Suprapubic skin (tissue), 4 donors: ENCODE data around the gene TREML2. TPM values are rescaled to one million over a fixed set of nuclear protein-coding genes. Genes with fewer than 3 reads are reported as not detected.

ENCODE experiments used
- DNase-seq, 2 donors: peaks; one replicate each; pipeline ENCODE4 v3.0.0-alpha.2; 2019; ENCODE audit warnings: low spot score in 2 of 2
- H3K27ac ChIP-seq: fragments of 200-600 bp; sonication (generic); one replicate; pipeline ENCODE4 v1.5.1; 2019
- H3K27me3 ChIP-seq: fragments of 200-600 bp; sonication (generic); one replicate; pipeline ENCODE4 v1.5.1; 2019
- H3K36me3 ChIP-seq: fragments of 200-600 bp; sonication (generic); one replicate; pipeline ENCODE4 v1.5.1; 2019
- H3K4me1 ChIP-seq: fragments of 200-600 bp; sonication (generic); one replicate; pipeline ENCODE4 v1.5.1; 2019
- H3K4me3 ChIP-seq: fragments of 200-600 bp; sonication (generic); one replicate; pipeline ENCODE4 v1.5.1; 2019; ENCODE audit warnings: mild to moderate bottlenecking
- H3K9me3 ChIP-seq: fragments of 200-600 bp; sonication (generic); one replicate; pipeline ENCODE4 v1.5.1; 2019
- CTCF ChIP-seq, 2 donors: fragments of 200-600 bp in 1 of 2; fragments of 450-650 bp in 1 of 2; sonication (generic) in 1 of 2; IDR thresholded peaks; one replicate each; pipeline ENCODE4 v1.5.1; 2016 to 2019; ENCODE audit warnings: antibody characterized with exemption in 2 of 2, mild to moderate bottlenecking in 1 of 2, moderate library complexity in 1 of 2
- EP300 ChIP-seq: sonication (generic); formaldehyde crosslinking; IDR thresholded peaks from one replicate; pipeline ENCODE4 v1.6.1; 2017; ENCODE audit warnings: antibody characterized with exemption
- POLR2A ChIP-seq, 2 donors: fragments of 450-650 bp; IDR thresholded peaks; one replicate each; pipeline ENCODE4 v1.6.1; 2017; ENCODE audit warnings: antibody characterized with exemption in 2 of 2, mild to moderate bottlenecking in 2 of 2, moderate library complexity in 2 of 2
- POLR2AphosphoS5 ChIP-seq, 3 donors: sonication (generic); formaldehyde crosslinking; IDR thresholded peaks; one replicate each; pipeline ENCODE4 v1.6.1; 2017; ENCODE audit warnings: antibody characterized with exemption in 3 of 3
- WGBS: methylation state at CpG from one replicate; pipeline ENCODE4 v1.1.5; 2018; 5-methylcytosine and 5-hydroxymethylcytosine counted together
- total RNA-seq, 4 donors: library from RNA; depleted of rRNA; stranded (reverse); fragments of >200 nt; gene quantifications; one replicate each; pipeline ENCODE4 v1.1.0, GENCODE V29; 2016

TREML2 gene
- total RNA-seq, 4 donors from 2014 or later: not detected

GRCh38 chr6:41150671-41151070 lies 50.3 kb downstream of the TREML2 start:
- WGBS: 91% methylated on average over 1 of the region's 1 CpG
- no peak for DNase-seq
- no peak overlapping the region for H3K4me3 ChIP-seq
- no peaks in the 10 kb centered on the region for H3K9me3 ChIP-seq
- H3K4me1 ChIP-seq: peaks cover 6% of the 10 kb centered on the region
- no peak overlapping the region for H3K27ac ChIP-seq
- H3K36me3 ChIP-seq: no peaks in the 10 kb centered on the region
- TF ChIP-seq POLR2AphosphoS5 (IDR thresholded peaks at IDR 0.05) (no peak), EP300 (no peak), CTCF (IDR thresholded peaks at IDR 0.05) (no peak), POLR2A (IDR thresholded peaks at IDR 0.05) (no peak)
- H3K27me3 ChIP-seq: peaks cover 2% of the 10 kb centered on the region

- Histone ChIP-seq H3K27ac (no peak overlapping the region), H3K9me3 (no peaks in the 10 kb centered on the region), H3K4me1 (no peaks in the 10 kb centered on the region), H3K36me3 (no peaks in the 10 kb centered on the region), H3K27me3 (no peaks in the 10 kb centered on the region), H3K4me3 (no peak overlapping the region)
- TF ChIP-seq EP300: no peak
- no peak for TF ChIP-seq POLR2AphosphoS5 (IDR thresholded peaks at IDR 0.05)
- no peak for TF ChIP-seq POLR2A (IDR thresholded peaks at IDR 0.05)
- no peak for TF ChIP-seq CTCF (IDR thresholded peaks at IDR 0.05)
- no peak for DNase-seq
- WGBS: 100% methylated on average over 1 of the region's 1 CpG
Measured at GRCh38 chr6:41147917-41148316, 53.0 kb downstream of the TREML2 start.

Other genes with a start within 250 kb of the TREML2 start
- gene UNC5CL, start 161.9 kb downstream of the TREML2 start, total RNA-seq: 1 to 10 TPM in 2 of 4 donors, under 1 TPM in 2; 0.19 to 6.9 (median 1.4) TPM
- not detected for gene TSPO2, start 158.7 kb downstream of the TREML2 start, total RNA-seq
- gene APOBEC2, start 147.9 kb downstream of the TREML2 start, total RNA-seq: not detected
- gene OARD1, start 128.8 kb downstream of the TREML2 start, total RNA-seq: 10 to 100 TPM; 11.3 to 29.9 (median 20.6) TPM
- gene NFYA, start 128.2 kb downstream of the TREML2 start, total RNA-seq: 10 to 100 TPM; 19.7 to 33.0 (median 24.2) TPM
- not detected for gene TREML1, start 46.8 kb downstream of the TREML2 start, total RNA-seq
- under 1 TPM in 1 of 4 donors, not detected in 3; 0.99 TPM for gene TREM2, start 38.0 kb downstream of the TREML2 start, total RNA-seq
- gene TREML4, start 27.2 kb upstream of the TREML2 start, total RNA-seq: not detected
- 1 to 10 TPM in 2 of 4 donors, not detected in 2; 1.0 to 2.2 TPM for gene TREM1, start 85.5 kb upstream of the TREML2 start, total RNA-seq
- gene NCR2, start 134.5 kb upstream of the TREML2 start, total RNA-seq: not detected